Measurements from ENCODE around the gene STRA6.

The STRA6 gene

GRCh38 chr15:74207652-74208440 is 5.3 kb upstream of the STRA6 start:
- DNase-seq (ENCODE audit: low read depth) = no peak

- no peak for DNase-seq (ENCODE audit: low read depth)
Measured at GRCh38 chr15:74206801-74207281, 4.3 kb upstream of the STRA6 start.

GRCh38 chr15:74205582-74205947 is 3.0 kb upstream of the STRA6 start:
- DNase-seq (ENCODE audit: low read depth) = no peak

GRCh38 chr15:74203914-74204431 is 1.4 kb upstream of the STRA6 start:
- DNase-seq (ENCODE audit: low read depth) = no peak

GRCh38 chr15:74201710-74202420 is 722 bp downstream of the STRA6 start:
- no peak for DNase-seq (ENCODE audit: low read depth)

GRCh38 chr15:74200871-74201419 is 1.6 kb downstream of the STRA6 start:
- DNase-seq (ENCODE audit: low read depth) = no peak

- DNase-seq (ENCODE audit: low read depth) = peak; percentile 72
Measured at GRCh38 chr15:74200412-74200815, 2.2 kb downstream of the STRA6 start.

GRCh38 chr15:74199297-74199652 is 3.3 kb downstream of the STRA6 start:
- DNase-seq (ENCODE audit: low read depth) = no peak

- no peak for DNase-seq (ENCODE audit: low read depth)
Measured at GRCh38 chr15:74197176-74197965, 5.2 kb downstream of the STRA6 start.

- peak; percentile 90 for DNase-seq (ENCODE audit: low read depth)
Measured at GRCh38 chr15:74196175-74196574, 6.4 kb downstream of the STRA6 start.

- DNase-seq (ENCODE audit: low read depth) = no peak
Measured at GRCh38 chr15:74194572-74195559, 7.7 kb downstream of the STRA6 start.

GRCh38 chr15:74193905-74194304 is 8.7 kb downstream of the STRA6 start:
- DNase-seq (ENCODE audit: low read depth) = no peak

- DNase-seq (ENCODE audit: low read depth) = no peak
Measured at GRCh38 chr15:74193299-74193718, 9.3 kb downstream of the STRA6 start.

- DNase-seq (ENCODE audit: low read depth) = no peak
Measured at GRCh38 chr15:74192751-74193150, 9.8 kb downstream of the STRA6 start.

- no peak for DNase-seq (ENCODE audit: low read depth)
Measured at GRCh38 chr15:74191798-74192197, 10.8 kb downstream of the STRA6 start.

- no peak for DNase-seq (ENCODE audit: low read depth)
Measured at GRCh38 chr15:74188216-74188615, 14.4 kb downstream of the STRA6 start.

- no peak for DNase-seq (ENCODE audit: low read depth)
Measured at GRCh38 chr15:74185710-74186348, 16.8 kb downstream of the STRA6 start.

- no peak for DNase-seq (ENCODE audit: low read depth)
Measured at GRCh38 chr15:74184582-74185091, 17.9 kb downstream of the STRA6 start.

GRCh38 chr15:74182131-74182530 is 20.5 kb downstream of the STRA6 start:
- DNase-seq (ENCODE audit: low read depth) = no peak

All from GM04504 (cell line).